ENCODE results near the gene TMEM54. TPM values are rescaled to one million over a fixed set of nuclear protein-coding genes. Genes with fewer than 3 reads are reported as not detected.

TMEM54 gene, protein sequence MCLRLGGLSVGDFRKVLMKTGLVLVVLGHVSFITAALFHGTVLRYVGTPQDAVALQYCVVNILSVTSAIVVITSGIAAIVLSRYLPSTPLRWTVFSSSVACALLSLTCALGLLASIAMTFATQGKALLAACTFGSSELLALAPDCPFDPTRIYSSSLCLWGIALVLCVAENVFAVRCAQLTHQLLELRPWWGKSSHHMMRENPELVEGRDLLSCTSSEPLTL
- total RNA-seq (2022; extraction: Qiagen RNA extraction), result 26.2 to 45.3 TPM (median 41.0 TPM) in 5 replicates

GRCh38 chr1:32900956-32901822, at the start of gene TMEM54:
TSS of gene TMEM54 (minus strand) at chr1:32901389. CDS start at chr1:32901238, 151 bp downstream.

GRCh38 chr1:32886004-32886827, 15.0 kb downstream of the TMEM54 start, which contains the start of gene HPCA:
TSS of gene HPCA (plus strand) at chr1:32886491. CDS start at chr1:32888899, 2,408 bp downstream.

GRCh38 chr1:32870615-32871363, 30.4 kb downstream of the TMEM54 start, which contains the start of gene FNDC5:
TSS of gene FNDC5 (minus strand) at chr1:32870912.

Other genes starting within 250 kb of the TMEM54 start
- 11.0 to 19.8 TPM (median 14.0 TPM) in 5 replicates for gene SYNC, start 198.6 kb downstream of the TMEM54 start, total RNA-seq (2022; extraction: Qiagen RNA extraction)
- 56.6 to 104 TPM (median 64.4 TPM) in 5 replicates for gene YARS1, start 84.0 kb downstream of the TMEM54 start, total RNA-seq (2022; extraction: Qiagen RNA extraction)
- 13.2 to 16.3 TPM (median 14.6 TPM) in 5 replicates for gene S100PBP, start 83.7 kb downstream of the TMEM54 start, total RNA-seq (2022; extraction: Qiagen RNA extraction)
- 0.25 to 0.98 TPM (median 0.42 TPM) in 5 replicates for gene FNDC5, start 30.5 kb downstream of the TMEM54 start, total RNA-seq (2022; extraction: Qiagen RNA extraction)
- 0.29 to 0.55 TPM (median 0.37 TPM) in 5 replicates for gene HPCA, start 14.9 kb downstream of the TMEM54 start, total RNA-seq (2022; extraction: Qiagen RNA extraction)
- 16.7 to 19.3 TPM (median 18.5 TPM) in 5 replicates for gene RNF19B, start 63.4 kb upstream of the TMEM54 start, total RNA-seq (2022; extraction: Qiagen RNA extraction)
- gene AK2, start 135.5 kb upstream of the TMEM54 start, total RNA-seq (2022; extraction: Qiagen RNA extraction), result 135 to 167 TPM (median 146 TPM) in 5 replicates
- gene AZIN2, start 179.8 kb upstream of the TMEM54 start, total RNA-seq (2022; extraction: Qiagen RNA extraction), result 0.66 to 1.2 TPM (median 0.93 TPM) in 5 replicates

Measured in A549 treated with Hydrocortisone at 1 μM for 4 hours (cell line).